ENCODE measurements around the gene AK4.

AK4 gene

GRCh38 chr1:65178235-65178634 is 30.2 kb downstream of the AK4 start:
- DNase-seq = no peak

- DNase-seq = no peak
These were observed 31.1 kb downstream of the AK4 start for GRCh38 chr1:65179148-65179547.

GRCh38 chr1:65180977-65181376 is 33.0 kb downstream of the AK4 start:
- DNase-seq = no peak

GRCh38 chr1:65182658-65183268 is 34.8 kb downstream of the AK4 start:
- no peak for DNase-seq

GRCh38 chr1:65189576-65190115 is 41.6 kb downstream of the AK4 start:
- DNase-seq = no peak

- no peak for DNase-seq
These were observed 42.2 kb downstream of the AK4 start for GRCh38 chr1:65190229-65190628.

GRCh38 chr1:65193129-65193695 is 45.2 kb downstream of the AK4 start:
- DNase-seq = no peak

GRCh38 chr1:65195495-65196417 is 47.8 kb downstream of the AK4 start:
- no peak for DNase-seq

- no peak for DNase-seq
These were observed 48.9 kb downstream of the AK4 start for GRCh38 chr1:65196926-65197325.

- no peak for DNase-seq
These were observed 49.6 kb downstream of the AK4 start for GRCh38 chr1:65197636-65198035.

GRCh38 chr1:65198096-65198495 is 50.1 kb downstream of the AK4 start:
- no peak for DNase-seq

- DNase-seq = no peak
These were observed 52.4 kb downstream of the AK4 start for GRCh38 chr1:65200411-65200810.

- DNase-seq = no peak
These were observed 58.8 kb downstream of the AK4 start for GRCh38 chr1:65206836-65207235.

- no peak for DNase-seq
These were observed 59.3 kb downstream of the AK4 start for GRCh38 chr1:65207317-65207716.

- no peak for DNase-seq
These were observed 60.6 kb downstream of the AK4 start for GRCh38 chr1:65208563-65208973.

- DNase-seq = peak; percentile 26
These were observed 61.2 kb downstream of the AK4 start for GRCh38 chr1:65209005-65209885.

GRCh38 chr1:65210325-65210724 is 62.3 kb downstream of the AK4 start:
- DNase-seq = no peak

- DNase-seq = no peak
These were observed 63.3 kb downstream of the AK4 start for GRCh38 chr1:65211331-65211730.

- no peak for DNase-seq
These were observed 65.4 kb downstream of the AK4 start for GRCh38 chr1:65213271-65214023.

- DNase-seq = no peak
These were observed 66.5 kb downstream of the AK4 start for GRCh38 chr1:65214340-65215027.

GRCh38 chr1:65216989-65217388 is 69.0 kb downstream of the AK4 start:
- no peak for DNase-seq
